ENCODE data around the gene MCUB. TPM values are rescaled to one million over a fixed set of nuclear protein-coding genes. Genes with fewer than 3 reads are reported as not detected.
"Not testable (repeated sequence)": the region's sequence is repeated elsewhere in the genome, so short reads cannot be mapped to it uniquely, and the experiment has no call there.

The MCUB gene
- total RNA-seq, 1 donor from 2014 or later, result 28.5 TPM

- no peak overlapping the region for H3K4me3 ChIP-seq
- intact Hi-C loops (cut with DNase I), result loop anchor here (10.0 kb wide), 1 partner anchor 110 kb away; no protein-coding TSS in a partner anchor
- no peaks in the 10 kb centered on the region for H3K9me3 ChIP-seq
- no peaks in the 10 kb centered on the region for H3K4me1 ChIP-seq
- H3K27ac ChIP-seq, result no peak overlapping the region
- H3K36me3 ChIP-seq, result no peaks in the 10 kb centered on the region
- DNase-seq (ENCODE audit: extremely low spot score in 2 of 2), result no peak
- H3K27me3 ChIP-seq, result no peaks in the 10 kb centered on the region
- TF ChIP-seq POLR2A (IDR thresholded peaks at IDR 0.05) (no peak), CTCF (IDR thresholded peaks at IDR 0.05) (no peak), POLR2AphosphoS5 (IDR thresholded peaks at IDR 0.05; ENCODE audit: insufficient read depth in 1 of 2, low read depth in 1 of 2) (no peak)
These were observed 5.1 kb upstream of the MCUB start for GRCh38 chr4:109554971-109555370.

DNA sequence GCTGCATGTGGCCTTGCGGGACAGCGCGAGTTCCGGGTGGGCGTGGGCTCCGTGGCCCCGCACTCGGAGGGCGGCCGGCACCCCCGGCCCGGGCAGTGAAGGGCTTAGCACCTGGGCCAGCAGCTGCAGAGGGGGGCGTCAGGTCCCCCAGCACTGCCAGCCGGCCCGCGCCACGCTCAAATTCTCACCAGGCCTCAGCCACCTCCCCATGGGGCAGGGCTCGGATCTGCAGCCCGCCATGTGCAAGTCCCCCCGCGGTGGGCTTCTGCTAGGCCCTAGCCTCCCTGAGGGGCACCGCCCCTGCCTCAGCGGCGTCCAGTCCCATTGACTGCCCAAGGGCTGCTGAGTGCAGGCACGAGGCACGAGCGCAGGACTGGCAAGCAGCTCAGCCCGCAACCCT is 2.6 kb upstream of the MCUB start:
- peaks cover 13% of the 10 kb centered on the region for H3K4me1 ChIP-seq
- no peaks in the 10 kb centered on the region for H3K9me3 ChIP-seq
- no peaks in the 10 kb centered on the region for H3K27me3 ChIP-seq
- DNase-seq (ENCODE audit: extremely low spot score in 2 of 2), result no peak
- no peaks in the 10 kb centered on the region for H3K36me3 ChIP-seq
- intact Hi-C loops (cut with DNase I), result loop anchor here (10.0 kb wide), 1 partner anchor 113 kb away; no protein-coding TSS in a partner anchor
- TF ChIP-seq CTCF (IDR thresholded peaks at IDR 0.05) (no peak), POLR2A (IDR thresholded peaks at IDR 0.05) (no peak), POLR2AphosphoS5 (IDR thresholded peaks at IDR 0.05; ENCODE audit: insufficient read depth in 1 of 2, low read depth in 1 of 2) (no peak)
- no peak overlapping the region for H3K27ac ChIP-seq
- H3K4me3 ChIP-seq, result no peak overlapping the region

DNA sequence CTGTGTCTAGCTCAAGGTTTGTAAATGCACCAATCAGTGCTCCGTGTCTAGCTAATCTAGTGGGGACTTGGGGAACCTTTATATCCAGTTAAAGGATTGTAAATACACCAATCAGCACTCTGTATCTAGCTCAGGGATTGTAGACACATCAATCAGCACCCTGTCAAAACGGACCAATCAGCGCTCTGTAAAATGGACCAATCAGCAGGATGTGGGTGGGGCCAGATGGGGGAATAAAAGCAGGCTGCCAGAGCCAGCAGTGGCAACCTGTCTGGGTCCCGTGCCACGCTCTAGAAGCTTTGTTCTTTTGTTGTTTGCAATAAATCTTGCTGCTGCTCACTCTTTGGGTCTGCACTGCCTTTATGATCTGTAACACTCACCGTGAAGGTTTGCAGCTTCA is 2.0 kb upstream of the MCUB start:
- H3K36me3 ChIP-seq; H3K9me3 ChIP-seq; H3K27ac ChIP-seq; H3K4me3 ChIP-seq; DNase-seq (ENCODE audit: extremely low spot score in 2 of 2); H3K27me3 ChIP-seq: not testable (repeated sequence)
- intact Hi-C loops (cut with DNase I), result loop anchor here (10.0 kb wide), 1 partner anchor 113 kb away; no protein-coding TSS in a partner anchor
- peaks cover 19% of the 10 kb centered on the region for H3K4me1 ChIP-seq

DNA sequence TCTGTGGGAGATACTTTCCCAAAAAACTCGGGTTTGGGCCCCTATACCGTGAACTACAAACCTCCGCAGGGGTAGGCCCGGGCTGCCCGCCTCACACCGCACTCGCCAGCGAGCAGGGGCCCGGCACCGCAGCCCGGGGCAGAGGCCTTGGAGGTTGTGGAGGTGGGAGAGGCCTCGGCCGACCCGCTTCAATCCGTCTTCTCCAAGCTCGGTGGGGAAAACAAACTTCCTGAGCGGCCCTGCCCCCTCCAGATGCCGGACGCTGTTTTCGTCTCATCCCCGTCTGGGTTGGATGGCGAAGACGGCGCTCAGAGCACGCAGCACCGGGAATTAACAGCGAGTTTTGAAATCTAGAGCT is 442 bp upstream of the MCUB start:
- no peak for DNase-seq (ENCODE audit: extremely low spot score in 2 of 2)
- peak overlapping the region; percentile 63 to 71 for H3K4me3 ChIP-seq
- H3K36me3 ChIP-seq, result no peaks in the 10 kb centered on the region
- no peaks in the 10 kb centered on the region for H3K27me3 ChIP-seq
- H3K27ac ChIP-seq, result peak overlapping the region; percentile 91
- H3K4me1 ChIP-seq, result peaks cover 19% of the 10 kb centered on the region
- intact Hi-C loops (cut with DNase I), result loop anchor here (10.0 kb wide), 1 partner anchor 115 kb away; no protein-coding TSS in a partner anchor
- no peaks in the 10 kb centered on the region for H3K9me3 ChIP-seq
- no peak for TF ChIP-seq POLR2AphosphoS5 (IDR thresholded peaks at IDR 0.05; ENCODE audit: insufficient read depth in 1 of 2, low read depth in 1 of 2)
- no peak for TF ChIP-seq CTCF (IDR thresholded peaks at IDR 0.05)
- TF ChIP-seq POLR2A (IDR thresholded peaks at IDR 0.05), result no peak

GRCh38 chr4:109560687-109561461 is 828 bp downstream of the MCUB start:
- intact Hi-C loops (cut with DNase I), result no loop called here
- H3K4me3 ChIP-seq, result peak overlapping the region; percentile 63 to 71
- H3K4me1 ChIP-seq, result peaks cover 19% of the 10 kb centered on the region
- no peak for DNase-seq (ENCODE audit: extremely low spot score in 2 of 2)
- peak overlapping the region; percentile 91 for H3K27ac ChIP-seq
- TF ChIP-seq POLR2A (IDR thresholded peaks at IDR 0.05), result peak in 1 of 2 donors; percentile 6
- TF ChIP-seq CTCF (IDR thresholded peaks at IDR 0.05), result no peak
- peak; percentile 37 to 57 for TF ChIP-seq POLR2AphosphoS5 (IDR thresholded peaks at IDR 0.05; ENCODE audit: insufficient read depth in 1 of 2, low read depth in 1 of 2)
- H3K9me3 ChIP-seq, result no peaks in the 10 kb centered on the region
- H3K27me3 ChIP-seq, result no peaks in the 10 kb centered on the region
- H3K36me3 ChIP-seq, result no peaks in the 10 kb centered on the region
